Measurements from ENCODE around the gene POU6F2. TPM values are rescaled to one million over a fixed set of nuclear protein-coding genes. Genes with fewer than 3 reads are reported as not detected.

Gene POU6F2
- total and polyA plus RNA-seq, 2 donors (not counting 1 experiment from before 2014, with no cell fraction given): under 0.01 TPM; not detected in 1

DNA sequence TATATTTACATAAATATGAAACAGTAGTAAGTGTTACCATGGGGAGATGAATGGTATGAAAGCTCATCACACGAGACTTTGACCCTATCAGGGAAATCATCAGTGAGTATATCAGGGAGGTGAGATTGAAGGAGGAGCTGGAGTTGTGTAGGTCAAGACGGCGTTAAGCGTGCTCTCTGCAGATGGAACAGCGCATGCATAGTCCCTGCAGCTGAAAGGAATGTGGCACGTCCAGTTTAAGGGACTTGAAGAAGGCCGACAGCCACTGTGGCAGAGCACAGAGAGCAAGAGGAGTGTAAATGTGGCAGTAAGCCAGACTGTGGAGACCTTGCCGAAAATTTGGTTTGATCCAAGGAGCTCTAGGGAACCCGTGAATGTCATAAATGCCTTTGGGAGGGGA lies 38.9 kb downstream of the POU6F2 start:
- no peaks in the 10 kb centered on the region for H3K4me1 ChIP-seq (ENCODE audit: control insufficient read depth, extremely low read depth, insufficient read depth, low read length)
- H2AFZ ChIP-seq (ENCODE audit: low read length): no peak overlapping the region
- H3K9me3 ChIP-seq (ENCODE audit: control insufficient read depth, insufficient read depth, low read depth, low read length): no peaks in the 10 kb centered on the region
- no peaks in the 10 kb centered on the region for H3K36me3 ChIP-seq (ENCODE audit: control insufficient read depth, insufficient read depth, low read length)
- DNase-seq (ENCODE audit: low read depth in 2 of 2): no peak
- no peaks in the 10 kb centered on the region for H4K20me1 ChIP-seq (ENCODE audit: control insufficient read depth, extremely low read depth, insufficient read depth, low read length)
- H3K27me3 ChIP-seq (ENCODE audit: control insufficient read depth, insufficient read depth, low read length): no peaks in the 10 kb centered on the region
- no peak overlapping the region for H3K4me3 ChIP-seq (replicated peaks in 1 of 4; ENCODE audit: control extremely low read depth in 1 of 4, insufficient read depth in 1 of 4, low read depth in 3 of 4, low read length in 4 of 4)
- H3K79me2 ChIP-seq (ENCODE audit: control insufficient read depth, insufficient read depth, low read length): no peaks in the 10 kb centered on the region
- no peak overlapping the region for H3K4me2 ChIP-seq (ENCODE audit: extremely low read depth, insufficient read depth, low read length)
- no peak overlapping the region for H3K9ac ChIP-seq (ENCODE audit: insufficient read depth, low read length)
- TF ChIP-seq EZH2 (IDR thresholded peaks at IDR 0.05; ENCODE audit: low read length, missing control alignments): no peak
- TF ChIP-seq, protein P1, sequence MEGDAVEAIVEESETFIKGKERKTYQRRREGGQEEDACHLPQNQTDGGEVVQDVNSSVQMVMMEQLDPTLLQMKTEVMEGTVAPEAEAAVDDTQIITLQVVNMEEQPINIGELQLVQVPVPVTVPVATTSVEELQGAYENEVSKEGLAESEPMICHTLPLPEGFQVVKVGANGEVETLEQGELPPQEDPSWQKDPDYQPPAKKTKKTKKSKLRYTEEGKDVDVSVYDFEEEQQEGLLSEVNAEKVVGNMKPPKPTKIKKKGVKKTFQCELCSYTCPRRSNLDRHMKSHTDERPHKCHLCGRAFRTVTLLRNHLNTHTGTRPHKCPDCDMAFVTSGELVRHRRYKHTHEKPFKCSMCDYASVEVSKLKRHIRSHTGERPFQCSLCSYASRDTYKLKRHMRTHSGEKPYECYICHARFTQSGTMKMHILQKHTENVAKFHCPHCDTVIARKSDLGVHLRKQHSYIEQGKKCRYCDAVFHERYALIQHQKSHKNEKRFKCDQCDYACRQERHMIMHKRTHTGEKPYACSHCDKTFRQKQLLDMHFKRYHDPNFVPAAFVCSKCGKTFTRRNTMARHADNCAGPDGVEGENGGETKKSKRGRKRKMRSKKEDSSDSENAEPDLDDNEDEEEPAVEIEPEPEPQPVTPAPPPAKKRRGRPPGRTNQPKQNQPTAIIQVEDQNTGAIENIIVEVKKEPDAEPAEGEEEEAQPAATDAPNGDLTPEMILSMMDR (conservative IDR thresholded peaks at IDR 0.05 in 1 of 2, IDR thresholded peaks at IDR 0.05 in 1 of 2; ENCODE audit: low read depth in 1 of 2, low read length in 2 of 2): no peak
- no peak overlapping the region for H3K27ac ChIP-seq (ENCODE audit: insufficient read depth, low read length)

DNA sequence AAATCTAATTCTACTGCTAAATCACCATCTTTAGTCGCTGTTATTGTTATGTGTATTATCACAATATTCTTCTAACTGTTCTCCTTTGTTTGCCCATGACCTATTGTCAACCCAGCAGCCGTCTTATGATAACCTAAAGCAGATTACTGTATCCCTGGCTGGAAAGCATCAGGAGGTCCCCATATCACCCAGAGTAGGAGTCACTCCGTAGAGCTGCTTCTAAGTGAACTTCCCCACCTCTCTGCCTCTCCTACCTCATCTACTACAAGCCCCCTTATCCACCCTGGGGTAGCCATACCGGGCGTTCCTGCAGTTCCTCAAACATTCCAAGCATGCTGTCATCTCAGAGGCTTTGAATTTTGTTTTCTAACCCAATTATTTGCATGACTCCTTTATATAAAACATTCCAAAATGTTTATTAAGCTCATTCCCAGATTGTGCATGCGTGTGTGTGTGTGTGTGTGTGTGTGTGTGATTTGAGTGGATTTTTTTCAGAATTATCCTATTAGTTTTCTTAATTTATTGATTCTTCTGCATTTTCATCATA lies 39.7 kb downstream of the POU6F2 start:
- H3K4me3 ChIP-seq (replicated peaks in 1 of 4; ENCODE audit: control extremely low read depth in 1 of 4, insufficient read depth in 1 of 4, low read depth in 3 of 4, low read length in 4 of 4): no peak overlapping the region
- DNase-seq (ENCODE audit: low read depth in 2 of 2): no peak
- no peak for TF ChIP-seq EZH2 (IDR thresholded peaks at IDR 0.05; ENCODE audit: low read length, missing control alignments)
- TF ChIP-seq, protein P1 (conservative IDR thresholded peaks at IDR 0.05 in 1 of 2, IDR thresholded peaks at IDR 0.05 in 1 of 2; ENCODE audit: low read depth in 1 of 2, low read length in 2 of 2): no peak

DNA sequence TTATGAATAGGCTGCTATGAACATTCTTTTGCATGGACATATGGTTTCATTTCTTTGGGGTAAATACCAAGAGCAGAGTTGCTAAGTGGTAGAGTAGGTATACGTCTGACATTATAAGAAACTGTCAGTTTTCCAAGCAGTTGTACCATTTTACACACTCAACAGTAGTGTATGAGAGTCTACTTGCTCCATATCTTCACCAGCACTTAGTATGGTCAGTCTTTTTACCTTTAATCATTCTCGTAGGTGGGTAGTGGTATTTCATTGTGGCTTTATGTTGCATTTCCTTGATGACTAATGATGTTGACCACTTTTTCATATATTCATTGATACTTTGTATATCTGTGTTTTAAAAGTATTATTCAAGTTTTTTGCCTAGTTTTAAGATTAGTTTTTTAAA lies 45.1 kb downstream of the POU6F2 start:
- no peak for DNase-seq (ENCODE audit: low read depth in 2 of 2)
- Histone ChIP-seq H3K79me2 (ENCODE audit: control insufficient read depth, insufficient read depth, low read length) (no peaks in the 10 kb centered on the region), H2AFZ (ENCODE audit: low read length) (no peak overlapping the region), H3K4me1 (ENCODE audit: control insufficient read depth, extremely low read depth, insufficient read depth, low read length) (no peaks in the 10 kb centered on the region), H3K9me3 (ENCODE audit: control insufficient read depth, insufficient read depth, low read depth, low read length) (no peaks in the 10 kb centered on the region), H3K27ac (ENCODE audit: insufficient read depth, low read length) (no peak overlapping the region), H3K4me3 (replicated peaks in 1 of 4; ENCODE audit: control extremely low read depth in 1 of 4, insufficient read depth in 1 of 4, low read depth in 3 of 4, low read length in 4 of 4) (no peak overlapping the region), H3K36me3 (ENCODE audit: control insufficient read depth, insufficient read depth, low read length) (no peaks in the 10 kb centered on the region), H4K20me1 (ENCODE audit: control insufficient read depth, extremely low read depth, insufficient read depth, low read length) (no peaks in the 10 kb centered on the region), H3K4me2 (ENCODE audit: extremely low read depth, insufficient read depth, low read length) (no peak overlapping the region), H3K27me3 (ENCODE audit: control insufficient read depth, insufficient read depth, low read length) (no peaks in the 10 kb centered on the region), H3K9ac (ENCODE audit: insufficient read depth, low read length) (no peak overlapping the region)
- TF ChIP-seq, protein P1 (conservative IDR thresholded peaks at IDR 0.05 in 1 of 2, IDR thresholded peaks at IDR 0.05 in 1 of 2; ENCODE audit: low read depth in 1 of 2, low read length in 2 of 2): no peak
- TF ChIP-seq EZH2 (IDR thresholded peaks at IDR 0.05; ENCODE audit: low read length, missing control alignments): no peak

More for the DNA sequence above, 39.7 kb downstream of the POU6F2 start:
- Histone ChIP-seq H3K4me2 (ENCODE audit: extremely low read depth, insufficient read depth, low read length) (no peak overlapping the region), H3K9ac (ENCODE audit: insufficient read depth, low read length) (no peak overlapping the region), H3K36me3 (ENCODE audit: control insufficient read depth, insufficient read depth, low read length) (no peaks in the 10 kb centered on the region), H3K4me1 (ENCODE audit: control insufficient read depth, extremely low read depth, insufficient read depth, low read length) (no peaks in the 10 kb centered on the region), H4K20me1 (ENCODE audit: control insufficient read depth, extremely low read depth, insufficient read depth, low read length) (no peaks in the 10 kb centered on the region), H3K27me3 (ENCODE audit: control insufficient read depth, insufficient read depth, low read length) (no peaks in the 10 kb centered on the region), H2AFZ (ENCODE audit: low read length) (no peak overlapping the region), H3K79me2 (ENCODE audit: control insufficient read depth, insufficient read depth, low read length) (no peaks in the 10 kb centered on the region), H3K27ac (ENCODE audit: insufficient read depth, low read length) (no peak overlapping the region), H3K9me3 (ENCODE audit: control insufficient read depth, insufficient read depth, low read depth, low read length) (no peaks in the 10 kb centered on the region)

Data from fibroblast of lung (primary cell).